HepG2 (cell line): ENCODE measurements around the gene DOCK4. TPM values are rescaled to one million over a fixed set of nuclear protein-coding genes. Genes with fewer than 3 reads are reported as not detected.

ENCODE experiments used
- ATAC-seq: fragments of 200-7000 bp; cut with Tn5 transposase; 3 replicates; pipeline ENCODE4 v1.9.1; 2020; ENCODE audit warnings: mild to moderate bottlenecking, moderate library complexity
- BruUV-seq: library from RNA; stranded (reverse); fragments of 400-500 nt; replicated peaks from 2 replicates; lab custom pipeline; 2021; lab: Mats Ljungman, UMichigan
- CTCF ChIA-PET: fragments of 300-600 bp; formaldehyde crosslinking; extraction: SDS; loops from one replicate; lab custom pipeline; 2021; ENCODE audit warnings: low total read pairs, inconsistent platforms, low intra/inter-chr PET ratio; lab: Yijun Ruan, JAX
- POLR2A ChIA-PET: fragments of 350-600 bp; sonication (Branson Sonifier 250); formaldehyde crosslinking; loops from one replicate; lab custom pipeline; 2020; ENCODE audit warnings: antibody characterized with exemption, inconsistent platforms; lab: Yijun Ruan, JAX
- DNase-seq: peaks from one replicate; pipeline ENCODE4 v3.0.0-alpha.2; 2015; ENCODE audit warnings: low spot score
- FAIRE-seq: peaks from 3 replicates; lab custom pipeline; 2011; peaks lifted over from hg19 to GRCh38; lab: Jason Lieb, UNC
- H2AFZ ChIP-seq: one replicate; pipeline ENCODE4 v1.6.1; 2011; ENCODE audit warnings: low read length, inconsistent platforms
- H3K27ac ChIP-seq: fragments of 300-600 bp; 3 replicates; pipeline ENCODE4 v1.8.0; 2011; ENCODE audit warnings: mixed run types, mild to moderate bottlenecking, mixed read lengths, low read length, inconsistent platforms; ENCODE audit not compliant: insufficient read depth; ENCODE audit errors: extremely low read length
- H3K27me3 ChIP-seq, 2 experiments: fragments of 200-600 bp in 1 of 2; 2 replicates in 1 of 2; 3 replicates in 1 of 2; pipeline versions ENCODE4 v1.6.0 to v1.8.0; 2011; ENCODE audit warnings: low read length in 2 of 2, mild to moderate bottlenecking in 2 of 2, moderate library complexity in 2 of 2, inconsistent platforms in 1 of 2; ENCODE audit not compliant: insufficient read depth in 2 of 2, control insufficient read depth in 1 of 2
- H3K36me3 ChIP-seq, 2 experiments: fragments of 200-600 bp in 1 of 2; replicated peaks in 1 of 2; 2 replicates in 1 of 2; 3 replicates in 1 of 2; pipeline versions ENCODE4 v1.5.1 to v1.8.0; 2011; ENCODE audit warnings: low read length in 2 of 2, inconsistent platforms in 1 of 2; ENCODE audit not compliant: insufficient read depth in 2 of 2, control insufficient read depth in 1 of 2
- H3K4me1 ChIP-seq: 2 replicates; pipeline ENCODE4 v1.5.1; 2012; ENCODE audit warnings: low read length, inconsistent platforms; ENCODE audit not compliant: insufficient read depth
- H3K4me2 ChIP-seq: 2 replicates; pipeline ENCODE4 v1.6.0; 2011; ENCODE audit warnings: low read depth, low read length, inconsistent platforms
- H3K4me3 ChIP-seq, 3 experiments: fragments of 200-600 bp in 1 of 3; sonication (generic), shearing (Covaris generic) in 1 of 3; replicated peaks in 1 of 3; 2 replicates each; pipeline ENCODE4 v1.5.1; 2011 to 2016; ENCODE audit warnings: low read length in 3 of 3, inconsistent platforms in 2 of 3, low read depth in 2 of 3, mild to moderate bottlenecking in 2 of 3, control low read depth in 1 of 3, mixed read lengths in 1 of 3; ENCODE audit not compliant: insufficient read depth in 1 of 3
- H3K79me2 ChIP-seq: one replicate; pipeline ENCODE4 v1.6.1; 2011; ENCODE audit warnings: low read length, inconsistent platforms; ENCODE audit not compliant: insufficient read depth
- H3K9ac ChIP-seq: 2 replicates; pipeline ENCODE4 v1.6.0; 2011; ENCODE audit warnings: mild to moderate bottlenecking, low read depth, low read length, inconsistent platforms; ENCODE audit not compliant: insufficient read depth
- H3K9me3 ChIP-seq: 2 replicates; pipeline ENCODE4 v1.5.1; 2012; ENCODE audit warnings: mild to moderate bottlenecking, low read length
- H4K20me1 ChIP-seq: 2 replicates; pipeline ENCODE4 v1.6.0; 2011; ENCODE audit warnings: inconsistent platforms, mild to moderate bottlenecking, low read length, moderate library complexity; ENCODE audit not compliant: insufficient read depth
- AKNA ChIP-seq: sonication (generic); formaldehyde crosslinking; IDR thresholded peaks from 2 replicates; pipeline ENCODE4 v1.4.0; 2020; ENCODE audit warnings: missing genetic modification reagents, borderline replicate concordance
- ATF7 ChIP-seq, 2 experiments: fragments of 450-650 bp in 1 of 2; sonication (generic) in 1 of 2; formaldehyde crosslinking in 1 of 2; IDR thresholded peaks; 2 replicates each; pipeline versions ENCODE4 v1.4.0 to v1.6.1; 2016 to 2020; ENCODE audit warnings: antibody characterized with exemption in 1 of 2, mild to moderate bottlenecking in 1 of 2, missing genetic modification reagents in 1 of 2
- FOXA1 ChIP-seq, 2 experiments: fragments of 450-650 bp in 1 of 2; sonication (generic) in 1 of 2; formaldehyde crosslinking in 1 of 2; IDR thresholded peaks; 2 replicates each; pipeline versions ENCODE4 v1.4.0 to v1.6.1; 2016 to 2020; ENCODE audit warnings: missing genetic modification reagents in 1 of 2
- FOXA3 ChIP-seq: IDR thresholded peaks from 2 replicates; pipeline ENCODE4 v1.6.1; 2016; ENCODE audit warnings: missing genetic modification reagents, missing compliant biosample characterization
- GFI1 ChIP-seq: sonication (generic); formaldehyde crosslinking; IDR thresholded peaks from 2 replicates; pipeline ENCODE4 v1.5.0; 2020; ENCODE audit warnings: missing genetic modification reagents, mild to moderate bottlenecking, borderline replicate concordance
- NFKBIZ ChIP-seq: IDR thresholded peaks from 2 replicates; pipeline ENCODE4 v1.6.1; 2018; ENCODE audit warnings: missing genetic modification reagents, missing compliant biosample characterization
- NKX3-1 ChIP-seq: sonication (generic); formaldehyde crosslinking; IDR thresholded peaks from 2 replicates; pipeline ENCODE4 v1.5.0; 2020; ENCODE audit warnings: missing genetic modification reagents
- RNF219 ChIP-seq: sonication (generic); formaldehyde crosslinking; IDR thresholded peaks from 2 replicates; pipeline ENCODE4 v1.5.0; 2020; ENCODE audit warnings: mild to moderate bottlenecking, missing genetic modification reagents
- SALL1 ChIP-seq: sonication (generic); formaldehyde crosslinking; IDR thresholded peaks from 2 replicates; pipeline ENCODE4 v1.8.0; 2022; ENCODE audit warnings: mild to moderate bottlenecking, missing genetic modification reagents
- ZBTB43 ChIP-seq: sonication (generic); formaldehyde crosslinking; conservative IDR thresholded peaks from 2 replicates; pipeline ENCODE4 v1.4.0; 2020; ENCODE audit warnings: missing genetic modification reagents
- ZNF329 ChIP-seq: sonication (generic); formaldehyde crosslinking; IDR thresholded peaks from 2 replicates; pipeline ENCODE4 v1.9.0; 2021; ENCODE audit warnings: low read depth, mild to moderate bottlenecking, missing genetic modification reagents
- ZNF354B ChIP-seq: sonication (generic); formaldehyde crosslinking; IDR thresholded peaks from 2 replicates; pipeline ENCODE4 v1.8.0; 2022; ENCODE audit warnings: mild to moderate bottlenecking, missing genetic modification reagents
- ZNF432 ChIP-seq: sonication (generic); formaldehyde crosslinking; IDR thresholded peaks from 2 replicates; pipeline ENCODE4 v1.5.0; 2020; ENCODE audit warnings: missing genetic modification reagents, mild to moderate bottlenecking, borderline replicate concordance
- WGBS: methylation state at CpG from one replicate; pipeline ENCODE4 v1.1.6; 2017; ENCODE audit warnings: low lambda C conversion rate; 5-methylcytosine and 5-hydroxymethylcytosine counted together
- in situ Hi-C: cut with HindIII; loops from 2 replicates; pipeline ENCODE4 v1.10.0; 2017; ENCODE audit warnings: low pct_unique_long_range_greater_than_20kb; ENCODE audit not compliant: extremely low pct_ligation_motif_present
- intact Hi-C: fragments of 100-400 bp; cut with micrococcal nuclease; formaldehyde crosslinking; loops from one replicate; pipeline ENCODE4 v1.10.0; 2022; ENCODE audit not compliant: unreplicated experiment
- polyA plus RNA-seq, 8 experiments: library from polyadenylated mRNA; depleted of rRNA in 3 of 8; stranded (reverse) in 7 of 8; unstranded in 1 of 8; fragments of >200 nt; fragmentation: Illumina TruSeq in 4 of 8; extraction: Trizol in 4 of 8; gene quantifications; 2 replicates each; pipeline versions ENCODE4 v1.2.1 to v1.2.3, GENCODE V29; 2011 to 2016; ENCODE audit warnings: low read depth in 4 of 8, missing spikeins in 1 of 8, mixed read lengths in 1 of 8; ENCODE audit not compliant: insufficient read depth in 1 of 8
- total RNA-seq, 5 experiments: library from RNA; depleted of rRNA; stranded (reverse); fragments of >200 nt; fragmentation: Illumina TruSeq; extraction: Trizol; gene quantifications; 2 replicates each; pipeline ENCODE4 v1.2.3, GENCODE V29; 2016; ENCODE audit warnings: low read depth in 1 of 5

The DOCK4 gene
- total and polyA plus RNA-seq, 2 of the 13 experiments (the other 11 are each of a cell fraction or from before 2014, with no cell fraction given), result 13.5 to 17.4 TPM

DNA sequence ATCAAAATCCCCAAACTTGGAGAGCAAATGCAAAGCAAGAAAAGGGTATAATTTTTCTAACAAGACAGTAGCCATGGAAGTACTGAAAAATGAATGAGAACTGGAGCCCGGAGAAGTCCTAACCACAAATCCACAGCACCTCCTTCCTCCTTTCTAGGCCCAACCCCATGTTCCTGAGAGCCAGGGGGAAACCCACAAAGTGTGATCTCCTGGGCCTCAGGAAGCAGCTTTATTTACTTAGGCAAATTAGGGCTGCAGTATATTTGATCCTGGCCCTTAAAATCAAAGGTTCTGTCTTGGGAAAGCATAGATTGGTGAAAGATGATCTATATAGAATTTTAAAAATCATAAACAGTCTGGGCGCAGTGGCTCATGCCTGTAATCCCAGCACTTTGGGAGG lies 103.0 kb downstream of the DOCK4 start:
- peaks cover 19% of the 10 kb centered on the region for H3K4me1 ChIP-seq
- no peak overlapping the region for H3K27ac ChIP-seq
- H2AFZ ChIP-seq, result no peak overlapping the region
- H3K36me3 ChIP-seq, result no peaks in the 10 kb centered on the region
- no peak for FAIRE-seq
- in situ Hi-C loops, result no loop called here
- no peaks in the 10 kb centered on the region for H4K20me1 ChIP-seq
- DNase-seq, result no peak
- no peak overlapping the region for H3K4me3 ChIP-seq
- POLR2A ChIA-PET, result no interaction called here
- CTCF ChIA-PET, result no interaction called here
- BruUV-seq, result no TSS peak
- H3K27me3 ChIP-seq, result no peaks in the 10 kb centered on the region
- H3K9ac ChIP-seq, result no peak overlapping the region
- TF ChIP-seq ATF7 (IDR thresholded peaks at IDR 0.05) (no peak), ATF7 (CRISPR knock-in tag; IDR thresholded peaks at IDR 0.05) (no peak), ZBTB43 (no peak), NKX3-1 (no peak), ZNF354B (CRISPR knock-in tag) (no peak), FOXA1 (IDR thresholded peaks at IDR 0.05) (no peak), FOXA1 (CRISPR knock-in tag; IDR thresholded peaks at IDR 0.05) (peak; percentile 36; the same call in 1 of the 2 replicates), NFKBIZ (CRISPR knock-in tag) (peak; percentile 90), GFI1 (CRISPR knock-in tag) (no peak), AKNA (CRISPR knock-in tag) (no peak), SALL1 (no peak), ZNF329 (CRISPR knock-in tag) (no peak), FOXA3 (CRISPR knock-in tag) (peak; percentile 50), RNF219 (CRISPR knock-in tag) (no peak), ZNF432 (no peak)
- H3K9me3 ChIP-seq, result no peaks in the 10 kb centered on the region
- 98% methylated on average over 2 of the region's 2 CpGs for WGBS
- peaks cover 7% of the 10 kb centered on the region for H3K79me2 ChIP-seq
- intact Hi-C loops, result no loop called here
- no peak overlapping the region for H3K4me2 ChIP-seq
- ATAC-seq, result peak; percentile 44; the same call in 2 of the 3 replicates
